Ascending aorta (tissue), 2 donors: ENCODE data around the gene CEND1. TPM values are rescaled to one million over a fixed set of nuclear protein-coding genes. Genes with fewer than 3 reads are reported as not detected.

Experiments
- DNase-seq, 2 donors: peaks; one replicate each; pipeline ENCODE4 v3.0.0-alpha.2; 2019; ENCODE audit warnings: low spot score in 2 of 2
- H3K27ac ChIP-seq, 2 donors: fragments of 200-600 bp; sonication (generic); one replicate each; pipeline ENCODE4 v1.5.1; 2016 to 2017; ENCODE audit warnings: mild to moderate bottlenecking in 1 of 2
- H3K27me3 ChIP-seq: fragments of 200-600 bp; sonication (generic); one replicate; pipeline ENCODE4 v1.5.1; 2017
- H3K36me3 ChIP-seq, 2 donors: fragments of 200-600 bp; sonication (generic); one replicate each; pipeline ENCODE4 v1.5.1; 2016
- H3K4me1 ChIP-seq, 2 donors: fragments of 200-600 bp; sonication (generic); one replicate each; pipeline ENCODE4 v1.5.1; 2016 to 2017; ENCODE audit warnings: mild to moderate bottlenecking in 1 of 2
- H3K4me3 ChIP-seq, 2 donors: fragments of 200-600 bp; sonication (generic); one replicate each; pipeline ENCODE4 v1.5.1; 2016 to 2017; ENCODE audit warnings: mild to moderate bottlenecking in 1 of 2
- H3K9me3 ChIP-seq, 2 donors: fragments of 200-600 bp; sonication (generic); one replicate each; pipeline ENCODE4 v1.5.1; 2016
- intact Hi-C: fragments of 100-400 bp; cut with DNase I; formaldehyde crosslinking; loops from one replicate; pipeline ENCODE4 v1.15.1; 2023
- total RNA-seq: library from RNA; depleted of rRNA; stranded (reverse); fragments of >200 nt; gene quantifications from one replicate; pipeline ENCODE4 v1.1.0, GENCODE V29; 2016
- TF ChIP-seq, protein P1 (sequence below), 3 experiments: fragments of 200-600 bp in 2 of 3; fragments of 450-650 bp in 1 of 3; sonication (generic) in 2 of 3; IDR thresholded peaks; one replicate each; pipeline ENCODE4 v1.5.1; 2016 to 2019; ENCODE audit warnings: antibody characterized with exemption in 3 of 3, mild to moderate bottlenecking in 1 of 3, moderate library complexity in 1 of 3

Gene CEND1
- total RNA-seq, 1 donor from 2014 or later, result not detected

DNA sequence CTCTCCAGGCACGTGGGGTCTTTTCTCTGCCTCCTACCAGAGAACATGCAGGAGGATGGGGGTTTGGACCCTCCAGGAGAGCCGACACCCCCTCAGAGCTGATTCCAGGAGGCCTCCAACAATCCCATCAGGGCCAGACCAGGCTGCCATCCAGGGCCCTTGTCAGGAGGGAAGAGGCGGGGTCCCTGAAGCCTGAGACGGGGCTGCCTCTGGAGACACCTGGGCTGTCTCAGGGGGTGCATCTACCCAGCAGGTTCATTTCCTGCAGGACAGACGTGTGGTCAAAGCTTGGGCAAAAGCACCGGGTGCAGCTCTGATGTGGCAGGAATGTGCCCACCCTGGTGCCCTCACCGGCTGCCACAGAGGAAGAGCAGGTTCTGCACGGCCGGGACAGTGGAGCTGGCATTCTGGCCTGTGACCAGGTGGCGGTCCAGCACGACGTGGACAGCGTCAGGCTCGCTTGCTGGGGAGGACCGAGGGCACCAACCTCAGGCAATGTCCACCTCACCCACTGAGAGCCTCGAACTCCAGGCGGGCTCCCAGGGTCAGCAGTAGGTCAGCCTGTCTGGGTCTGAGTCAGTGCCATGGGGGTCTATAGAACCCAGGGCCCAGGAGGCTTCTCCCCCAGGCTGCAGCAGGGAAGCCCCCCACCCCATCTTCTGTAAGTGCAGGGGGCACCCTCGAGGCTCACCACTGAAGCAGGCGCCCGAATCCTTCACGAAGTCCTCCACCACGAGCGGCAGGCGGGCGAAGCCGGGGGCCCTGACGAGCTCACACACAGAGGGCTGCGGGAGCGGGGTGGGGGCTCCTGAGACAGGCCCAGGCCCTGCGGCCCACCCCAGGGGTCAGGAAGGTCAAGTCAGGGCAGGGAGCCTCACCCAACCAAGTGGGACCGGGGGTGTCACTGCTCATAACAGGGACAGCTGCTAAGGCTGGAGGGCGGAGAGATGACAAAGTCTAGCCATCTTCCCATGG lies 19.0 kb downstream of the CEND1 start:
- Histone ChIP-seq H3K36me3 (peaks cover 28 to 54% of the 10 kb centered on the region in 2 donors), H3K4me3 (no peak overlapping the region), H3K9me3 (no peaks in the 10 kb centered on the region), H3K27ac (no peak overlapping the region), H3K27me3 (no peaks in the 10 kb centered on the region), H3K4me1 (peaks cover 0 to 7% of the 10 kb centered on the region in 2 donors)
- TF ChIP-seq, protein P1, sequence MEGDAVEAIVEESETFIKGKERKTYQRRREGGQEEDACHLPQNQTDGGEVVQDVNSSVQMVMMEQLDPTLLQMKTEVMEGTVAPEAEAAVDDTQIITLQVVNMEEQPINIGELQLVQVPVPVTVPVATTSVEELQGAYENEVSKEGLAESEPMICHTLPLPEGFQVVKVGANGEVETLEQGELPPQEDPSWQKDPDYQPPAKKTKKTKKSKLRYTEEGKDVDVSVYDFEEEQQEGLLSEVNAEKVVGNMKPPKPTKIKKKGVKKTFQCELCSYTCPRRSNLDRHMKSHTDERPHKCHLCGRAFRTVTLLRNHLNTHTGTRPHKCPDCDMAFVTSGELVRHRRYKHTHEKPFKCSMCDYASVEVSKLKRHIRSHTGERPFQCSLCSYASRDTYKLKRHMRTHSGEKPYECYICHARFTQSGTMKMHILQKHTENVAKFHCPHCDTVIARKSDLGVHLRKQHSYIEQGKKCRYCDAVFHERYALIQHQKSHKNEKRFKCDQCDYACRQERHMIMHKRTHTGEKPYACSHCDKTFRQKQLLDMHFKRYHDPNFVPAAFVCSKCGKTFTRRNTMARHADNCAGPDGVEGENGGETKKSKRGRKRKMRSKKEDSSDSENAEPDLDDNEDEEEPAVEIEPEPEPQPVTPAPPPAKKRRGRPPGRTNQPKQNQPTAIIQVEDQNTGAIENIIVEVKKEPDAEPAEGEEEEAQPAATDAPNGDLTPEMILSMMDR (IDR thresholded peaks at IDR 0.05), result no peak
- intact Hi-C loops, result no loop called here
- no peak for DNase-seq

DNA sequence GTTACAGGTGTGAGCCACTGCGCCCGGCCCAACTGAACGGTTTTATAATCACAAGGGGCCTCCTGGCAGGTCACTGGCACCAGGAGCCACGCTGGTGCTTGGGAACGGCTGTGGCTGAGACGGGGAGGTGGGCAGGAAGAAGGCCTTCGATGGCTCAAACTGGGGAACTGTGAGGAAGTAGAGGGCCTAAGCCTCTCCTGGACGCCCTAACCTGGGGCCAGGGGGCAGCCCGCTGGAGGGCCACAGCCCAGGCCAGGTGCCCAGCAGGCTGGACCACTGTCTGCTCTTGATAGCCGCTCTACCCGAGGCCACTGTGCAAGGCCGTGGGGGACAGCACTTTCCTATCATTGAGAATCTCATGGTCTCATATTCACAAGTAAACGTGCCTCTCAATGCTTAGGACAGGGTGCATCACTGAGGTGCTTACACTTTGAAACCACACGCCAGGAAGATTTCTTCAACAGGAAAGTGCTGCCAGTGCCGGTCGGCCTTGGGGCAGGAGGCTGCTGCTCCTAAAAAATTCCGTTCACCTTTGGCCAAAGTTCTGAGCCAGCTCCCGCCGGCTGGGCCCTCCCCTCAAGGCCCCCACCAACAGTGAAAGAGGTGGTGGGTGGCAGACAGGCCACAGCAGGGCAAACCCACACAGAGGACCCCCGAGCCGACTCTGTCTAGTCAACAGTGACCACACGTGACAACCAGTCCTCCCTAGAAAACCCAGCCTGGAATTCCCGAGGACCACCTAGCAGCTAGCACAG lies 19.8 kb downstream of the CEND1 start:
- H3K27me3 ChIP-seq, result no peaks in the 10 kb centered on the region
- H3K4me3 ChIP-seq, result no peak overlapping the region
- intact Hi-C loops, result no loop called here
- no peak for DNase-seq
- H3K36me3 ChIP-seq, result peaks cover 33 to 61% of the 10 kb centered on the region in 2 donors
- H3K9me3 ChIP-seq, result no peaks in the 10 kb centered on the region
- no peak overlapping the region for H3K27ac ChIP-seq
- TF ChIP-seq, protein P1 (IDR thresholded peaks at IDR 0.05), result no peak
- no peaks in the 10 kb centered on the region for H3K4me1 ChIP-seq

DNA sequence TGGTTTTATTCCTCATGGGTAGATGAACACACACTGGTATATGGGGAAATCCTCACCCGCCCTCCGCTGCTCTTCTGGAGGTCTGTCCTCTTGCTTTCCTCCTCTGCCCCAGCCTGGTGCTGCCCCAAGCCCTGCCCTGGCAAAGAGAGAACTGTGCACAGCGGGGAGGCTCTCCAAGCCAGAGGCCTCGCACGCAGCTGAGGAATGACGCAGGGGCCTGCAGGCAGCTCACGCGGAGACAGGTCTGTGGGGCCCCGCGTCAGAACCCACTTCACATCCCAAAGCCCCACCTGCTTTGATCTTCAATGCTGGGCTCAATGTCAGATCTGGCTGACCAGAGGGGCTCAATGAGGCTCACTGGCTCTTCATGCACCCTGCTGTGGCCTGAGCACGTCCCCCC lies 22.7 kb downstream of the CEND1 start:
- Histone ChIP-seq H3K9me3 (no peaks in the 10 kb centered on the region), H3K4me1 (no peaks in the 10 kb centered on the region), H3K4me3 (no peak overlapping the region), H3K27me3 (no peaks in the 10 kb centered on the region), H3K27ac (no peak overlapping the region), H3K36me3 (peaks cover 58 to 77% of the 10 kb centered on the region in 2 donors)
- TF ChIP-seq, protein P1 (IDR thresholded peaks at IDR 0.05), result no peak
- intact Hi-C loops, result no loop called here
- DNase-seq, result no peak

DNA sequence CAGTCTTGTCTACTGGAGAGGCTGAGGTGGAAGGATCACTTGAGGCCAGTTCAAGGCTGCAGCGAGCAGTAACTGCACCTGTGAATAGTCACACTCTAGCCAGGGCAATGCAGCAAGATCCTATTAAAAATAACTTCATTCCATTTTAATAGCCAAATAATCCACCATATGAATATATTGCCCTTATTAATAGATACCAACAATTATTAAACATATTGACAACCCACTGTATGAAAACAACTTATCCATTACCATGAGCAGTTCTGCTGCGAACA lies 23.0 kb downstream of the CEND1 start:
- intact Hi-C loops, result no loop called here
- no peak overlapping the region for H3K4me3 ChIP-seq
- TF ChIP-seq, protein P1 (IDR thresholded peaks at IDR 0.05), result no peak
- no peaks in the 10 kb centered on the region for H3K27me3 ChIP-seq
- H3K9me3 ChIP-seq, result no peaks in the 10 kb centered on the region
- no peak overlapping the region for H3K27ac ChIP-seq
- no peak for DNase-seq
- peaks cover 60 to 77% of the 10 kb centered on the region in 2 donors for H3K36me3 ChIP-seq
- H3K4me1 ChIP-seq, result no peaks in the 10 kb centered on the region

DNA sequence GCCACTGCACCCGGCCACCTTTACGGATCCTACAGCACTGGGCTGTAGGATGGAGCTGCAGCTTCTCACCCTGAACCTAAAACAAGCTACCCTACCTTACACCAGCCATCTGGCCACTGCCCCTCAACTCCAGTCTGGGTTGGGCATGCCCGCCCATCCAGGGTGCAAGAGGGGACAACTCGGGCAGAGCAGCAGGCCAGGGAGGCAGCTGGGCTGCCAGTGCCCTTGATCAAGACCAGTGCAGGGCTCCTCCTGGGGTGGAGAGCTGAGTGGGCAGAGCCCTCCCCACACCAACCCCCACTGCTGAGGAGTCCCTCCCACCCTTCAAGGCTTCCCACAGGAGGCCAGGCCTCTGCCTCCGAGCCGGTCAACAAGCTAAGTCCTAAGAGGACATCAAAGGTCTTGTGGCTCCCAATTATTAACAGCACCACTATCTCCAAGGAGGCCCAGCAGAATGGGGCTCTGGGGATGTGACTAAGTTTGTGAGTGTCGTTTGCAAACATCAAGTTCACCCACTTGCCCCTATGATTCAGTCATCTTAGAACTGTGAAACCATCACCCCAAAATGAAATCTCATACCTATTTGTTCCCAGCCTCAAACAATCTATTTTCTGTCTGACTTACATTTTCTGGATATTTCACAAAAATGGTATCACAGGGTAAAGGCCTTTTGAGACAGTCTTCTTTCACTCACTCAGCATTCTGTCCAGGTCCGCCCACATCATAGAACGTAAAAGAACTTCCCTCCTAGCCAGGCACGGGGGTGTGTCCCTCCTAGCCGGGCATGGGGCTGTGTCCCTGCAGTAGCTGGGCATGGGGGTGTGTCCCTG lies 23.6 kb downstream of the CEND1 start:
- TF ChIP-seq, protein P1 (IDR thresholded peaks at IDR 0.05), result no peak
- Histone ChIP-seq H3K4me3 (no peak overlapping the region), H3K27me3 (no peaks in the 10 kb centered on the region), H3K36me3 (peaks cover 61 to 77% of the 10 kb centered on the region in 2 donors), H3K9me3 (no peaks in the 10 kb centered on the region), H3K4me1 (no peaks in the 10 kb centered on the region), H3K27ac (no peak overlapping the region)
- DNase-seq, result no peak
- intact Hi-C loops, result no loop called here
